ENCODE measurements around the gene CMSS1.

Gene CMSS1

GRCh38 chr3:99921986-99922385, 104.3 kb downstream of the CMSS1 start:
- Histone ChIP-seq H3K36me3 (ENCODE audit: control insufficient read depth in 2 of 2, insufficient read depth in 1 of 2, low read length in 2 of 2) (no peaks in the 10 kb centered on the region), H3K4me1 (ENCODE audit: control insufficient read depth, insufficient read depth, low read length) (peaks cover 5% of the 10 kb centered on the region; the same call in 1 of the 2 replicates), H3K27ac (ENCODE audit: extremely low read depth, low read depth, low read length) (no peak overlapping the region), H3K9me3 (ENCODE audit: control insufficient read depth, insufficient read depth, low read depth, low read length) (no peaks in the 10 kb centered on the region), H3K4me3 (ENCODE audit: low read depth, low read length) (no peak overlapping the region)
- ChIA-PET CTCF (interaction anchor here (0.5 kb wide), 1 partner anchor 264 kb away, joined by 5 read pairs; no protein-coding TSS in a partner anchor), POLR2A (no interaction called here)
- TF ChIP-seq ZBTB1 (tag by site-specific recombination; IDR thresholded peaks at IDR 0.05) (no peak), ZNF658 (tag by site-specific recombination; IDR thresholded peaks at IDR 0.05) (no peak), ZNF362 (tag by site-specific recombination; IDR thresholded peaks at IDR 0.05) (no peak), ZNF132 (tag by site-specific recombination; IDR thresholded peaks at IDR 0.05; ENCODE audit: borderline replicate concordance) (no peak), IKZF3 (tag by site-specific recombination; IDR thresholded peaks at IDR 0.05) (no peak), ZNF394 (tag by site-specific recombination; IDR thresholded peaks at IDR 0.05; ENCODE audit: borderline replicate concordance) (no peak), ZNF501 (tag by site-specific recombination; IDR thresholded peaks at IDR 0.05) (no peak), GLIS1 (tag by site-specific recombination; IDR thresholded peaks at IDR 0.05) (no peak), ZNF660 (tag by site-specific recombination; IDR thresholded peaks at IDR 0.05) (no peak), ZSCAN30 (tag by site-specific recombination; IDR thresholded peaks at IDR 0.05) (no peak), ZNF664 (tag by site-specific recombination; IDR thresholded peaks at IDR 0.05) (no peak), ZFP3 (tag by site-specific recombination; IDR thresholded peaks at IDR 0.05; ENCODE audit: low read depth) (no peak)
- TF ChIP-seq, protein P1, sequence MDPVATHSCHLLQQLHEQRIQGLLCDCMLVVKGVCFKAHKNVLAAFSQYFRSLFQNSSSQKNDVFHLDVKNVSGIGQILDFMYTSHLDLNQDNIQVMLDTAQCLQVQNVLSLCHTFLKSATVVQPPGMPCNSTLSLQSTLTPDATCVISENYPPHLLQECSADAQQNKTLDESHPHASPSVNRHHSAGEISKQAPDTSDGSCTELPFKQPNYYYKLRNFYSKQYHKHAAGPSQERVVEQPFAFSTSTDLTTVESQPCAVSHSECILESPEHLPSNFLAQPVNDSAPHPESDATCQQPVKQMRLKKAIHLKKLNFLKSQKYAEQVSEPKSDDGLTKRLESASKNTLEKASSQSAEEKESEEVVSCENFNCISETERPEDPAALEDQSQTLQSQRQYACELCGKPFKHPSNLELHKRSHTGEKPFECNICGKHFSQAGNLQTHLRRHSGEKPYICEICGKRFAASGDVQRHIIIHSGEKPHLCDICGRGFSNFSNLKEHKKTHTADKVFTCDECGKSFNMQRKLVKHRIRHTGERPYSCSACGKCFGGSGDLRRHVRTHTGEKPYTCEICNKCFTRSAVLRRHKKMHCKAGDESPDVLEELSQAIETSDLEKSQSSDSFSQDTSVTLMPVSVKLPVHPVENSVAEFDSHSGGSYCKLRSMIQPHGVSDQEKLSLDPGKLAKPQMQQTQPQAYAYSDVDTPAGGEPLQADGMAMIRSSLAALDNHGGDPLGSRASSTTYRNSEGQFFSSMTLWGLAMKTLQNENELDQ (tag by site-specific recombination; IDR thresholded peaks at IDR 0.05; ENCODE audit: low read depth), result no peak
- TF ChIP-seq, protein P2, sequence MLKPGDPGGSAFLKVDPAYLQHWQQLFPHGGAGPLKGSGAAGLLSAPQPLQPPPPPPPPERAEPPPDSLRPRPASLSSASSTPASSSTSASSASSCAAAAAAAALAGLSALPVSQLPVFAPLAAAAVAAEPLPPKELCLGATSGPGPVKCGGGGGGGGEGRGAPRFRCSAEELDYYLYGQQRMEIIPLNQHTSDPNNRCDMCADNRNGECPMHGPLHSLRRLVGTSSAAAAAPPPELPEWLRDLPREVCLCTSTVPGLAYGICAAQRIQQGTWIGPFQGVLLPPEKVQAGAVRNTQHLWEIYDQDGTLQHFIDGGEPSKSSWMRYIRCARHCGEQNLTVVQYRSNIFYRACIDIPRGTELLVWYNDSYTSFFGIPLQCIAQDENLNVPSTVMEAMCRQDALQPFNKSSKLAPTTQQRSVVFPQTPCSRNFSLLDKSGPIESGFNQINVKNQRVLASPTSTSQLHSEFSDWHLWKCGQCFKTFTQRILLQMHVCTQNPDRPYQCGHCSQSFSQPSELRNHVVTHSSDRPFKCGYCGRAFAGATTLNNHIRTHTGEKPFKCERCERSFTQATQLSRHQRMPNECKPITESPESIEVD (tag by site-specific recombination; IDR thresholded peaks at IDR 0.05), result no peak

DNA sequence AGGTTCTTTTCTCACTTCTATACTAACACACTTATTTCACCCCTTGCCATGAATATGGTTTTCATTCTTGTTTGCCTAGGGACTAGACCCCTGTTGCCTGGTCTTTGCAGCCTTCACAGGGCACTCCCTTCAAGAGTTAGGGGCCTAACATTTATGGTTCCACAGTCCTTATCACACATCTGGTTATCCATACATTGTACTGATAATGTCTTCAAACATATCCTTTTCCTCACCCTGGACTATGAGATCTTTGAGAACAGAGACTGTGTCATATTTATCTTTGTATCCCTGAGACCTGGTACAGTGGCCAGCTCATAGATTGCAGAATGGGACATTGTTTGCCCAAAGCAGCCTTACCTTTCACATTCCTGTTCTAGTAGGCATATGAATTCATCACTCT, 106.2 kb downstream of the CMSS1 start:
- H3K4me3 ChIP-seq (ENCODE audit: low read depth, low read length), result no peak overlapping the region
- ChIA-PET POLR2A (no interaction called here), CTCF (interaction anchor here (0.6 kb wide), 1 partner anchor 80 kb away, joined by 3 read pairs; no protein-coding TSS in a partner anchor)
- H3K9me3 ChIP-seq (ENCODE audit: control insufficient read depth, insufficient read depth, low read depth, low read length), result no peaks in the 10 kb centered on the region
- no peaks in the 10 kb centered on the region for H3K36me3 ChIP-seq (ENCODE audit: control insufficient read depth in 2 of 2, insufficient read depth in 1 of 2, low read length in 2 of 2)
- TF ChIP-seq TCF7L2 (IDR thresholded peaks at IDR 0.05; ENCODE audit: borderline replicate concordance, low read depth, low read length), result no peak
- TF ChIP-seq ZXDB (tag by site-specific recombination; IDR thresholded peaks at IDR 0.05), result no peak
- TF ChIP-seq SP3 (tag by site-specific recombination; IDR thresholded peaks at IDR 0.05), result no peak
- TF ChIP-seq ZNF837 (tag by site-specific recombination; IDR thresholded peaks at IDR 0.05), result no peak
- TF ChIP-seq GFI1B (tag by site-specific recombination; IDR thresholded peaks at IDR 0.05), result no peak
- peaks cover 5% of the 10 kb centered on the region; the same call in 1 of the 2 replicates for H3K4me1 ChIP-seq (ENCODE audit: control insufficient read depth, insufficient read depth, low read length)
- H3K27ac ChIP-seq (ENCODE audit: extremely low read depth, low read depth, low read length), result no peak overlapping the region
